ENCODE results near the gene AKR1C1. TPM values are rescaled to one million over a fixed set of nuclear protein-coding genes. Genes with fewer than 3 reads are reported as not detected.
A peak's percentile ranks its signal among the peaks of the same experiment; 100 is the strongest.
"Not testable (repeated sequence)": the region's sequence is repeated elsewhere in the genome, so short reads cannot be mapped to it uniquely, and the experiment has no call there.

AKR1C1 gene
- total RNA-seq, 1 experiment from 2014 or later: 3.9 TPM

DNA sequence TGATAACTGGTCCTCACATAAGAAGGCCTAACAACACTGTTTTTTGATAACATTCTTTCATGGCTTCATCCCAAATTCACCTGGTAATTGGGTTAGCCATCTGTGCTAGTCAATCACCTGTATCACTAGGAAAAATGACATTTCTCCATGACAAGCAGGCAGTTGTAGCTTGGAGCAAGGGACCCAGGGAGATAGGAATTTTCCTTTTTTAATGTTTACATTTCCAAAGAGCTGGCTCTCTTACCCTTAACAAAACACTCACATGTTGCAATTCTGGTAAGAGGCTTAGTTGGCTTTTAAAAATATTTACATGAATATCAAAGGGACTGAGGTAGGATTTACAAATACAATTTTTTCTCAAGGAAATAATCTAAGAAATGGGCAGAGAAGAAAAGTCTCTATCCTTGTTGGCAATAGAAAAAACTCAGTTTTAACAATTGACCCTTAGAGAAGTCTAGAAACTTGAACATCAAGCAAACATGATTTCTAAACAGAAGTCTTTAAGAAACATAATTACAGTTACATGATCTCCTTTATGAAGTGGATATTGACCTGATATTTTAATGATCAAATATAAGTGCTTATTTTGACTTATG, 16.1 kb upstream of the AKR1C1 start:
- DNase-seq (ENCODE audit: low read depth): no peak

DNA sequence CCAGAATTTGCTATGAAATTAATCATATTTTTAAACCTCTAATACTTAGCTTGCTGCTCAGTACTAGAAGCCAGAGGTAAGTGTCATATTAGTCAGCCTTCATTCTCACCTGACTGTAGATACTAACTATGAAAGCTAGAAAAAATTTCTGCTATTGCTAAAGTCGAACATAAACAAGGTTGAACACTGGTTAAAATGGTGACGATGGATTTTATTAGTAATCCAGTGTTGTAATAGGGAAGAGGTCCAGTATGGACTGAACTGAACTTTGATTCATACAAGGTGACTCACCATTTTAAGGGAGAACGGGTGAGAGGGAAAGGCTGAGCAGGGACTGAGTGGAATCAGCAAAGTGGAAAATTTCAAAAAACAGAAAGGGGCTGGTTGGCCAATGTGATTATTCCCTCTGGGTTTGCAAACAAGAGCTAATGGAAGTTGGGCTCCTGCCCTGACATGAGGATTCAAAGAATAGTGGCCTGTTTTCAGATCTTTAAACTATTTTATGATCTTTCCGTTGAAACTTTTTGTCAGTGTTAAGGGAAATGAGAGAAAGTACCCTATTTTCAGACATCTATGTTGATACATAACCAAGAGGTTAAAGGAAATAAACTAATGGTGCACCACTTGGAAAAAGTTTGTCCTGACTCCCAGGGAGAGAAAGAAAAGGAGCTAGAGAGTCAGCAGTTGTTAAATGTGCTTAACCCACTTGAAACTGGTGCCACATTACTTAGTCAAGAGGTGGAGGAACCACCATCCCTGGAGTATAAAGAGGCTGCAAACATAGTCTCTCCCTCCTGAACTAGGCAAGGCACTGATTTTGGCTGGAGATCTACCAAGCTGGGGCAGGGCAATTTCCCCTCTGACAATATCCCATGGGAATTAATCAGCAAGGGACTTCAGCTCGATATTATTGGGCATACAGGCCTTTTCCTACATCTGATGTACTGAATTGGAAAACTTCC, 15.3 kb upstream of the AKR1C1 start:
- DNase-seq (ENCODE audit: low read depth): peak; percentile 85

DNA sequence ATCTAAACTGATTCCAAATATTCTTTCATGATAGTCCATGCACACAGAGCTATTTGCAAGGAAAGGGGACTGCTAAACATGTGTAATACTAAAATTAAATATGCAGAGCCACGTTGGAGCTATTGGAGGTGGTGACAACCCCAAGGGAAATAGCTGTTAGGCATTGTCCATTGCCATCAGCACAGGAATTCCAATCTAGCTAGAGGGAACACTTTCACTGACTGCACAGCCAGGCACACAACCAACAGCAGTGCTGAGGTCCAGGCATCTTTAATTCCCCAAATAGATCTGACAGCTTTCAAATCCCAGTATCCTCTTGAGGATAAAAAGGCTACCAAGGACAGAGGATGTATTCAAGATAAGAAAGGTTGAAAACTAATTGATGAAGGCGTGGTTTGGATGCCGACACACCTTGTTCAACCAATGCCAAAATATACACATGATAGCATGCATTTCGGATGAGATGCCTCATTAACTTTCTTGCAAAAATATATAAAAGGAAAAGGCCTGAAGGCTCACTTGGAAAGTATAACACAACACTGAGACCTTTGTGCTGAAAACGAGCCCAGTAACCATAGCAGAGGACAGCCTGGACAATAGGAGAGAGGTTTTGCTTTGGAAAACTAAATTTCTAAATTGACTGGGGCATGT, 11.6 kb upstream of the AKR1C1 start:
- DNase-seq (ENCODE audit: low read depth): not testable (repeated sequence)

DNA sequence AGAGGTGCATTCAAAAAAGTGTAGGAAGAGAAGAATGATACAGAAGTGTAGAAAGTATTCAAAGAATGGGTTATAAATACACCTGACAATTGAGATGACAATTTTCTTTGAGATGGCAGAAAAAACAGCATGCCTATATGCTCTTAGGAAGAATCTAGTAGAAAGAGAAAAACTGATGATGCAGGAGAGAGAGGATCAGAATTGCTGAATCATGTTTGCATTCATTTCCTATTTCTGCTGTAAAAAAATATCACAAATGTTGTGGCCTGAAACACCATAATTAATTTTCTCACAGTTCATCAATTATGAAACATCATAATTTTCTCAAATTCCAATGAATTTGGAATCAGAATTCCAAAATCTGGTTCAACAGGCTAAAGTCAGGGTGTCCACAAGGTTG, 9.8 kb upstream of the AKR1C1 start:
- DNase-seq (ENCODE audit: low read depth): no peak

GRCh38 chr10:4956088-4956487, 7.1 kb upstream of the AKR1C1 start:
- not testable (repeated sequence) for DNase-seq (ENCODE audit: low read depth)

DNA sequence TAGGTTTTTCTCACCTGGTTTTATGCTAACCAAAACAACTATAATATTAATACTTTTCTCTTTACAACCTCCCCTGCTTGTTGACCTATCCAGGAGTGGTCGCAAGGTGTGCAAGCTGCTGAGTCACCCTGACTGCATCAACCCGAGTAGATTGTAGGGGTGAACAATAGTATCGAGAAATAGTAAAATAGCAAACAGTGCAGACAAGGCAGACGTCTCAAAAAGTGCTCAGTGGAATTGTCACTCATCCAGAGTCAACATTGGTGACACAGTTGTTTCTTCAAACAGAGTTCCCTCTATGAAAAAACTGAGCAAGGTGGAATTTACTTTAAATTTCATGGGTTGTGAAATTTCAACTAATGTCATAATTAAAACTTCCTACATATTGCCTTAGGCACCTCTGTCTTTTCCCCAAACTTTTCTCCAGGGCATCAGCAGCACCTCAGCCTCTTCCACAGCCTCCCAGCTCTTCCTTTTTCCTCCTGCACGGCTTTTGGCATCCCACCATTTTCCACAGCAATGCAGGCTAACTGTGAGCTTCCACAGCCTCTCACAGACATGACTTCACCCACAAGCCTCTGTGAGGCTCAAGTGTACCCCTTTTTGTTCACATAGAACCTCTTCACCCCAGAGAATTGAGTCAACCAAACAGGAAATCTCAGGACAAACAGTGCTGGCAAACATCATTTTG, 6.1 kb upstream of the AKR1C1 start:
- not testable (repeated sequence) for DNase-seq (ENCODE audit: low read depth)

GRCh38 chr10:4961558-4961957, 1.7 kb upstream of the AKR1C1 start:
- DNase-seq (ENCODE audit: low read depth): not testable (repeated sequence)

GRCh38 chr10:4962308-4962707, 907 bp upstream of the AKR1C1 start:
- not testable (repeated sequence) for DNase-seq (ENCODE audit: low read depth)

- not testable (repeated sequence) for DNase-seq (ENCODE audit: low read depth)
Measured at GRCh38 chr10:4963815-4964154, 570 bp downstream of the AKR1C1 start.

DNA sequence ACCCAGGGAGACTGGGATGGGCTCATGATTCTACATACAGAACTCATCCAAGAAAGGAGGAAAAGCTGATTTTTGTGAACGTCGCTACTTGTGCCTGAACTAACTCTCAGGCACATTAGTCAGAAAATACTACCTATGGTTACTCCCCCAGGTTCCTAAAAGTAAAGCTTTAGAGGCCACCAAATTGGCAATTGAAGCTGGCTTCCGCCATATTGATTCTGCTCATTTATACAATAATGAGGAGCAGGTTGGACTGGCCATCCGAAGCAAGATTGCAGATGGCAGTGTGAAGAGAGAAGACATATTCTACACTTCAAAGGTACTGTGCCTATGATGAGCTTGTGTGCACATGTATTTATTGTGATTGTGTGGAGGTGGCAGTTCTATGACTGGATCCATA, 2.5 kb downstream of the AKR1C1 start:
- not testable (repeated sequence) for DNase-seq (ENCODE audit: low read depth)

DNA sequence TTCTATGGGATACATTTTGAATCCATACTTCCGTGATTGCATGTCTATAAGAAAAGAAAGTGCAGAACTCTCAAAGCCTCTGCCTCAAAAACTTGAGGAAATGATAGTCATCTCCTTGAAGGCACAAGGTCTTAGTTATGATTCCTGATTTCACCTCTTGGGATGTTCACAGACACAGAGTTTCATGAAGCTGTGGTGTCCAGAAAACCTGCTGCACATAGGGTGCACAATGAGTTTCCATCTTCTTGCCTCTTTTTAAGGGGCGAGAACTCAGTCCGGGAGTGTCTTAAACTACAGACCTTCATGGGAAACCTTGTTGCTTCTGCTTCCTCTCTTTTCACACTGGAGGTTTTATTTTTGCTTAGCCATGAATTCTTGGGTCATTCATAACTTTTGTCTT, 4.0 kb downstream of the AKR1C1 start:
- DNase-seq (ENCODE audit: low read depth): not testable (repeated sequence)

GRCh38 chr10:4969289-4969688, 6.1 kb downstream of the AKR1C1 start:
- not testable (repeated sequence) for DNase-seq (ENCODE audit: low read depth)

DNA sequence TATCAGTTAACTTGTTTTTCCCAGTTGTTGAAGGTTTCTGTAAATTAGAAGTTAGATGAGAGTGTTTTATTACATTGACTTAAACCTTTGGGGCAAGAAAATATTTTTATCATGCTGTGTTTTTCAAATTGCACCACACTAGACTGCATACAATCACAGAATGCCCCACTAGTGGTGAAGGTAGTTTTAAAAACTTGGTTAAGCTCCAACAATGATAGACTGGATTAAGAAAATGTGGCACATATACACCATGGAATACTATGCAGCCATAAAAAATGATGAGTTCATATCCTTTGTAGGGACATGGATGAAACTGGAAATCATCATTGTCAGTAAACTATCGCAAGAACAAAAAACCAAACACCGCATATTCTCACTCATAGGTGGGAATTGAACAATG, 7.1 kb downstream of the AKR1C1 start:
- DNase-seq (ENCODE audit: low read depth): not testable (repeated sequence)

DNA sequence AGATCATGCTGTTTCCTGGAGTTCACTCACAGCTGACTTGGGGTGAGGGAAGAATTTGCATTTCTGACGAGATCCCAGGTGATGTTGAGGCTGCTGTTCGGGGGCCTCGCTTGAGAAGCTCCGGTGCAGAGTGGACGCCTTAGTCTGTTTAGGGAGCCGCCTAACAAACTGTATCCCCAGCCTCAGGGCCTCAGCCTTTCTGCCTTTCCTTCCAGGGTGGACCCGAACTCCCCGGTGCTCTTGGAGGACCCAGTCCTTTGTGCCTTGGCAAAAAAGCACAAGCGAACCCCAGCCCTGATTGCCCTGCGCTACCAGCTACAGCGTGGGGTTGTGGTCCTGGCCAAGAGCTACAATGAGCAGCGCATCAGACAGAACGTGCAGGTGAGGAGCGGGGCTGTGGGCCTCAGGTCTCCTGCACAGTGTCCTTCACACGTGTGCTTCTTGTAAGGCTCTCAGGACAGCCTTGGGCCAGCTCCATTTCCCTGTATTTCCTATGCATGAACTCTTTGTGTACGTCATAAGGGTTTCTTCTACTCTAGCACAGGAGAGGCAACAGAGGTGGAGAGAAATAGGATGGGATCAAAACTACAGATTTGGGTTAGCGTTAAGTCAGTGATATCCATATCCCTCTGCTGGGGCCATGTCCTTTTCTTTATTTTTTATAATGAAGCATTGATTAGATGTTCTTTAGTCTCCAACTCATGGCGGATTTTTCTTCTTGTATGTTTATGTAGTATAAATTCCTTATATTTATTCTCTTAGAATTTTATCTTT, 9.3 kb downstream of the AKR1C1 start:
- DNase-seq (ENCODE audit: low read depth): not testable (repeated sequence)

DNA sequence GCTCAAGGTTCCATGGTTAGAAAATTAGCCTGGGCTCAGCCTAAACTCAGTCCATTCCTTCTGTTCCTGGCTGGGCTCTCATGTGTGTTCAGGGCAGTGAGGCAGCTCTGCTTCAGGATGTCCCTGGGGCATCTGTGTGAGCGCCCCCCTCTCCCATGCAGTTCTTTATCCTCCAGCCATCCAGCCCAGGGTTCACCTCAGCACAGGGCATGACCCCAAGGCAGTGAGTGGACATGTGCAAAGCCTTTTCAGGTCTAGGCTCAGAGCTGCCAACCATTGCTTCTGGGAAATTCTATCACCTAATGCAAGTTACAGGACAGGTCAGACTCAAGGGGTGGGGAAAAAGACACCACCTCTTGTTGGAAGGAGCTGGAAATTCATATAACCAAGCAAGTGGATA, 10.1 kb downstream of the AKR1C1 start:
- DNase-seq (ENCODE audit: low read depth): not testable (repeated sequence)

DNA sequence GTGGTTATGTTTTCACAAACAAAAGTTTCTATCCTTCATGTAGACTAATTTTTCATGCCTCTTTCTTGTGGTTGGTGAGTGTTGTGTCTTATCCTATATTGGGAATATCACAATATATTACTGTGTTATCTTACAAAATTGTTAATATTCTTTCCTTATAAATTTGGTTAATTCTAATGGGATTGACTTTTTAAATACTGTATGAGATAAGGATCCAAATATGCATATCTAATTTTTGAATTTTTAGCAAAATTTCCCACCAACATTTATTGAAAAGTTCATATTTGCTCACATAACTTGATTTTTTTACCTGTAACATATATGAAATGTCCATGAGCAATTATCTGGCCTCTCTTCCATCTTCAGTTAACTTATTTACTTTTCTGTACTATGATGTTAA, 11.2 kb downstream of the AKR1C1 start:
- DNase-seq (ENCODE audit: low read depth): not testable (repeated sequence)

DNA sequence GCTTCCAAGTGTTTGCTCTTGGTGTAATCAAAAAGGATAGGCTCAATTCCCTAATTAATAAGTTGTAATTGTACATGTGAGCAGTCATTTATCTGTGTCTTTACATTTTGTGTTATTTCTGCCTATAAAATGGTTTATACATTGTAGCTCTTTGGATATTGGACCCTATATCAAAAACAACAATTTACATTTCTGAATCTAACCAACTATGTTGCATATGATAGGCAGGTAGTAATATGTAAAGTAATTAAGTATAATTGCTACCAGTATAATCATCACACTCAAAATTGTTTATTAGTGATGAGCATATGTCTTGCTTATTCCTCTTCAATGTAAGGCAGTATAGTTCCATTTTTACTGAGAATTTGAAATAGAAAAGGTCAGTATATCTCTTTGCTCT, 13.8 kb downstream of the AKR1C1 start:
- DNase-seq (ENCODE audit: low read depth): no peak

DNA sequence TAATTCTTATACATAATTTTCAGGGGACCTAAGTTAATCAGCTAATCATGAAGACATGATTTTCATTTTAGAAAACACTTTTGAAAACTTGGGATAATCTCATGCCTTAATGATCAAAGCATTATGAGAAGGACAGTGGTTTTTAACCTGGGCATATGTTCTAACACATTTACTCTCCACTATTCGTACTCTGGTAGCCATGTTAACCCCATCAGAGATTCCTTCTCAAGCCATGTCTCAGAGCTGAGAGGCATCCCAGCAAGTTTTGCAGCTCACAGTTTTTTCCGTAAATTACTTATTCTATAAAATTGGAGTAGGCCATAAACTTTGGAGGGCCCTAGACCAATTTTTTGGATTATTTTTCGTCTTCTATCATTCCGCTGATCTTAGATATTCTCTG, 15.7 kb downstream of the AKR1C1 start:
- DNase-seq (ENCODE audit: low read depth): no peak

DNA sequence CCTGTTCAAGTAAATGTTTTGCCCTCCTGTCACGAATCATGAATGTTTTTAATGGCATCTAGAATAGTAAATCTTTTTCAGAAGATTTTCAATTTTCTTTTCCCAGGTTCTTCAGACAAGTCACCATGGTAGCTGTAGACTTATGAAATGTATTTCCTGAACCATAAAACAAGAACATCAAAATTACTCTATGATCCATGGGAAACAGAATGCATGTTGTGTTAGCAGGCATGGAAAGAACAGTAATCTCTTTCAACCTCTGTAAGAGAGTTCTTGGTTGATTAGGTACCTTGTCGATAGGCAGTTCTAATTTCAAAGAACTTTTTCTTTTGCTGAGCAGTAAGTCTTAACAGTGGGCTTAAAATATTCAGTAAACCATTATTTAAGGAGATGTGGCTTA, 17.6 kb downstream of the AKR1C1 start:
- DNase-seq (ENCODE audit: low read depth): no peak

GRCh38 chr10:4981722-4982471, 18.7 kb downstream of the AKR1C1 start:
- peak; percentile 44 for DNase-seq (ENCODE audit: low read depth)
